C4-2B (cell line): ENCODE data around the gene PARS2.

Experiments used
- H3K27ac ChIP-seq: fragments of 450-650 bp; 2 replicates; pipeline ENCODE4 v1.5.1; 2017
- ZFX ChIP-seq: fragments of 450-650 bp; IDR thresholded peaks from 2 replicates; pipeline ENCODE4 v1.6.1; 2017
- TF ChIP-seq, protein P1 (sequence below): fragments of 450-650 bp; conservative IDR thresholded peaks from 2 replicates; pipeline ENCODE4 v1.5.1; 2017; ENCODE audit warnings: mild to moderate bottlenecking

PARS2 gene

DNA sequence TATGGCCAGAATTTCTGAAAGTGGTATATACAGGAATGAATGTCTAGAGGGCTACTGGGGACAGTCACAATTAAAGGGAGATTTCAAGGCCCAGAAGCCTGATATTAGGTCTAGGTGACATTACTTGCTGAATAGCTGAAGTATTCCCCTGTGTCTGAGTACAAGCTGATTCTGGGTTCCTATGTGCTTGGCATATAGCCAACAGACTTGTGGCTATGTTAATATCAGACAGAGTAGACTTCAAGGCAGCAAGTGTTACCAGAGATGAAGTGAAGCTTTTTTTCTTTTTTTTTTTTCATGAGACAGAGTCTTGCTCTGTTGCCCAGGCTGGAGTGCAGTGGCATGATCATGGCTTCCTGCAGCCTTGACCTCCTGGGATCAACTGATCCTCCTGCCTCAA, 40.3 kb downstream of the PARS2 start:
- TF ChIP-seq, protein P1, sequence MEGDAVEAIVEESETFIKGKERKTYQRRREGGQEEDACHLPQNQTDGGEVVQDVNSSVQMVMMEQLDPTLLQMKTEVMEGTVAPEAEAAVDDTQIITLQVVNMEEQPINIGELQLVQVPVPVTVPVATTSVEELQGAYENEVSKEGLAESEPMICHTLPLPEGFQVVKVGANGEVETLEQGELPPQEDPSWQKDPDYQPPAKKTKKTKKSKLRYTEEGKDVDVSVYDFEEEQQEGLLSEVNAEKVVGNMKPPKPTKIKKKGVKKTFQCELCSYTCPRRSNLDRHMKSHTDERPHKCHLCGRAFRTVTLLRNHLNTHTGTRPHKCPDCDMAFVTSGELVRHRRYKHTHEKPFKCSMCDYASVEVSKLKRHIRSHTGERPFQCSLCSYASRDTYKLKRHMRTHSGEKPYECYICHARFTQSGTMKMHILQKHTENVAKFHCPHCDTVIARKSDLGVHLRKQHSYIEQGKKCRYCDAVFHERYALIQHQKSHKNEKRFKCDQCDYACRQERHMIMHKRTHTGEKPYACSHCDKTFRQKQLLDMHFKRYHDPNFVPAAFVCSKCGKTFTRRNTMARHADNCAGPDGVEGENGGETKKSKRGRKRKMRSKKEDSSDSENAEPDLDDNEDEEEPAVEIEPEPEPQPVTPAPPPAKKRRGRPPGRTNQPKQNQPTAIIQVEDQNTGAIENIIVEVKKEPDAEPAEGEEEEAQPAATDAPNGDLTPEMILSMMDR: no peak
- TF ChIP-seq ZFX: no peak

DNA sequence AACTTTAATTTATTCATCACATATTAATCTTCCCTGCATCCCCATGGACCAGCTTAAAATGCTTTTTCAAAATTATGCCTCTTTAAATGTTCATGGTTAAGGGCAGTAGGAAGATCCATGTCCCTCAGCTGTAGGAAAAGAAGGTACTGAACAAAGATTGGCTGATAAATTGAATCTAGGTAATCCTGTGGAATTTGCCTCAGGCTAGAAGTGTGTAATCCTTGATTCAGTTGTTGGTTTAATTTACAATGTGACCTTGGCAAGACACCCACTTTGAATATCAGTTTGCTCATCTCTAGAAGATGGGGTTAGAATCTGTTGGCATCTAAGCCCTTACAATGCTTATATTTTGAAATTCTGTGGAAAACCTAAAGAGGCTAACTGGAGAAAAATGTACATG, 42.6 kb downstream of the PARS2 start:
- TF ChIP-seq, protein P1: no peak
- no peak for TF ChIP-seq ZFX
- H3K27ac ChIP-seq: no peak overlapping the region

More for the DNA sequence above, 40.3 kb downstream of the PARS2 start:
- no peak overlapping the region for H3K27ac ChIP-seq

DNA sequence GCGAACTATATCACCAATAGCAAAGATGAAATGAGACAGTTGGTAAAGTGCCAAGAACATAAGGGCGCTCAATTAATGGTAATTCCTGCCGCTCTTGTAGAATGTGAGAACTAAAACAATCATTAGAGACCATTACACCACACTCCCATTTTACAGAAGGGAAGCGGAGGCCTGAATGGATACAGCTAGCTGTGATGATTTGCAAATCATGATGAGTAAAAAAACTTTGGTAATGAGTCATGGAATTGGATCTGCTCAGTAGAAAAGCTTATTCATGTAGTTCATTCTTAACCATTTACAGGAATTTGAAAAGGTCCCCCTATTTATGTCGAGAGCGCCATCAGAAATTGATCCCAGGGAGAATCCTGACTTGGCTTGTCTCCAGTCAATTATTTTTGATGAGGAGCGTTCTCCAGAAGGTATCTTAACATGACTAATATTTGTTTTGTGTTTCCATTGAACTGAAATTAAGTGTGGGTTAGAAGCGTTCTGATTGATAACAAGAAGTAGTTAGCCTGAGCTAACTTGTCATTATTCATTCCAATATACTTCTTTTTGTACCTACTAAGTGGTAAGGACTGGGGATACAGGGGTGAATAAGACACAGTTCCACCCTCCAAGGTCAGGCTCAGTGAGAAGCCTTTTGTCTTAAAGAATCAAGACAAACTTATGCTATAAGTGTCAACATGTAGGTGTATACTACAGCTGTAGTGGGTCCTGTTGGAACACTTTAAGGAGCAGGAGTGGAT, 47.9 kb downstream of the PARS2 start:
- H3K27ac ChIP-seq: peak overlapping the region; percentile 82
- TF ChIP-seq, protein P1: no peak

DNA sequence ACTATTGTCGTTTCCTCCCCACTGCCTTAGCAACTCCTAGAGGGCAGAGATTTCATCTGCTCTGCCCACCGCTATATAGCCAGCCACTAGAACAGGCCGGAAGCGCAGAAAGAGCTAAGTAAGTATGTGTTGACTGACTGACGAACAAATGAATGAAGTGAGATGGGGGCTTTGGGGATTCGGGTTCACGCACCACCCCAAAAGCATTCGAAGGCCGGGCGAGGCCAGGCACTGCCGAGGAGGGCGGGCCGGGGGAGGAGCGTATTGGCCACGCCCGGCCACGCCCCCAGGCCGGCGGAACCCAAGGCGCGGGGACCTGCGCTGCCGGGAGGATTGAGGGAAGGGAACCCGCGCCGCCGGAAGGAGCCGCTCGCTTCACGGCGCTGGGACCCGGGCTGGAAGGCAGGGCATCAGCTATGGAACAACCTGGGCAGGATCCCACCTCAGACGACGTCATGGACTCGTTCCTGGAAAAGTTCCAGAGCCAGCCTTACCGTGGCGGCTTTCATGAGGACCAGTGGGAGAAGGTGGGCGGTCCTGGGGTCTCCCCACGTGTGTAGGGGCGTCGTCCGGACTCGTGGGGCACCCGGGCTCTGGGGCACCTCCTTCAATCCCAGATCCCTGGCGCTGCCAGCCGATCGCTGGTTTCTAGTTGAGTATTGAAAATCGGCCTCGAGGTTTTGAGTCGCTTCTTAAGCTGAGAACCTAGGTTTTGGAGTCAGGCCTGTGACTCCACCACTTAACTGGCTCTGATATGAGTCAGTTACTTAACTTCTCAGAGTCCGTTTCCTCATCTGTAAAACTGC, 48.6 kb downstream of the PARS2 start, which contains the start of gene TTC4:
Gene TTC4, plus strand, starts transcription at position 369 of the 806 bp plus-strand sequence. Its CDS starts 48 bp downstream, at position 417.
- 0 out of 2 replicates have a peak, but pooled peaks have one; percentile 18 for TF ChIP-seq ZFX
- TF ChIP-seq, protein P1: no peak
- H3K27ac ChIP-seq: peak within 1 kb of the TSS; percentile 82

DNA sequence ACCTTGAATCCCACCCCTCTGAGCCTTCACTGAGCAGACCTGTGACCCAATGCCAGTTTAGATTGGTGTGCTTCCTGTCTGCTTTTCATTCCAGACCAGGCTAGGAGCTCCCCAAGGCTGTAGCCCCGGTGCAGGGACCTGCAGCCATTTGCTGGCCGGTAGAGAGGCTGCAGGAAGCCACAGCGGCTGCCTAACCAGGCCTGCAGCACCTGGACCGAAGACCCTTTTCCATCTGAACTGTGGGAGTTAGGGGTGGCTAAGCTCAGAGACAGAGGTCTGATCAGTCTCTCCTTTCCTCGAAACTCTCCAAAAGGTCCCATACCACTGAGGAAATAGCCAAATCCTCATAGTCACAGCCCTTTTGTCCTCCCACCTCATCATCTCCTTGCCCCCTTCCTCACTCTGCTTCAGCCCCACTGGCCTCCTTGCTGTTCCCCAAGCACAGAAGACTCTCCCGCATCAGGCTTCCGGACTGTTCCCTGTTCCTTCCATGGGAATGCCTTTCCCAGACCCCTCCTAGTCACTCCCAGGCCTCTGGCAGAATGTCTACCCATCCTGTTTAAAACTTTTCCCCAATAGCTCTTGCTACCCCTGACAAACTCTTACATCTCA, 49.3 kb downstream of the PARS2 start:
- H3K27ac ChIP-seq: peak overlapping the region; percentile 82

DNA sequence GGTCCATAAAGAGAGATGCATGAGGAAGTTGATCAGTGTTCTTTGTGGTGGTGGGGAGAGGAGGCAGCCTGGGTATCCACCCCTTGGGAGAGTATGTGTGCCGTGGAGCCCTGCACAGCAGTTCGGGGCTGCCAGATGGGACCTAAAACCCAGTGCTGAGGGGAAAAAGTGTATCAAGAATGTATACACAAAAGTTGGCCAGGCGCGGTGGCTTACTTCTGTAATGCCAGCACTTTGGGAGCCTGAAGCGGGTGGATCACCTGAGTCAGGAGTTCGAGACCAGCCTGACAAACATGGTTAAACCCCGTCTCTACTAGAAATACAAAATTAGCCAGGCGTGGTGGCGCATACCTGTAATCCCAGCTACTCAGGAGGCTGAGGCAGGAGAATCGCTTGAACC, 52.8 kb downstream of the PARS2 start:
- no peak for TF ChIP-seq ZFX
- TF ChIP-seq, protein P1: no peak

More for the DNA sequence above, 49.3 kb downstream of the PARS2 start:
- TF ChIP-seq ZFX: no peak
- TF ChIP-seq, protein P1: no peak

More for the DNA sequence above, 52.8 kb downstream of the PARS2 start:
- no peak overlapping the region for H3K27ac ChIP-seq
